LNCAP (cell line): ENCODE data around the gene LMOD1.

Experiments used
- TF ChIP-seq, protein P1 (sequence below): fragments of 450-650 bp; IDR thresholded peaks from 2 replicates; pipeline ENCODE4 v1.5.1; 2017; ENCODE audit warnings: mild to moderate bottlenecking

LMOD1 gene

DNA sequence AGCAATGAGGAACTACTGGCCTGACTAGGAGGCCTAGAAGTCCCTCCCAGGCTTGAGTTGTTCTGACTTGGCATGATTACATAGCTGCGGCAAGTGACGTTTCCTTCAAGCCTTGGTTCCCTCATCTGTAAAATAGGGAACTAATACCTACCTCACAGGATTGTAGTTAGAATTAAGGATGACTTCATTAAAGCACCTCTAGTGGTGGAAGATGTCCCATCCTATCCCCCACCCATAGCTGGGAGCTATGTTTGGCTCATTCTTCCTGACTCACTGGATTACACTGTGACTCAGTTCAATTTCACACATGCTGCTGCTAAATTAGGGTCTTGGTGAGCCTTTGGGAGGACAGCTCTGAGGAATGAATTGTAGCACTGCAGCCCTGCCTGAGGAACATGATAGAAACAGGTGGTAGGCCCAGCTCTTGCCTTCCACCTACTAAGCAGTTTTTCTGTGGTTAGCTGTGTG is 63.6 kb downstream of the LMOD1 start:
- TF ChIP-seq, protein P1, sequence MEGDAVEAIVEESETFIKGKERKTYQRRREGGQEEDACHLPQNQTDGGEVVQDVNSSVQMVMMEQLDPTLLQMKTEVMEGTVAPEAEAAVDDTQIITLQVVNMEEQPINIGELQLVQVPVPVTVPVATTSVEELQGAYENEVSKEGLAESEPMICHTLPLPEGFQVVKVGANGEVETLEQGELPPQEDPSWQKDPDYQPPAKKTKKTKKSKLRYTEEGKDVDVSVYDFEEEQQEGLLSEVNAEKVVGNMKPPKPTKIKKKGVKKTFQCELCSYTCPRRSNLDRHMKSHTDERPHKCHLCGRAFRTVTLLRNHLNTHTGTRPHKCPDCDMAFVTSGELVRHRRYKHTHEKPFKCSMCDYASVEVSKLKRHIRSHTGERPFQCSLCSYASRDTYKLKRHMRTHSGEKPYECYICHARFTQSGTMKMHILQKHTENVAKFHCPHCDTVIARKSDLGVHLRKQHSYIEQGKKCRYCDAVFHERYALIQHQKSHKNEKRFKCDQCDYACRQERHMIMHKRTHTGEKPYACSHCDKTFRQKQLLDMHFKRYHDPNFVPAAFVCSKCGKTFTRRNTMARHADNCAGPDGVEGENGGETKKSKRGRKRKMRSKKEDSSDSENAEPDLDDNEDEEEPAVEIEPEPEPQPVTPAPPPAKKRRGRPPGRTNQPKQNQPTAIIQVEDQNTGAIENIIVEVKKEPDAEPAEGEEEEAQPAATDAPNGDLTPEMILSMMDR: no peak

- TF ChIP-seq, protein P1: no peak
Measured at GRCh38 chr1:201881617-201882016, 64.7 kb downstream of the LMOD1 start.

DNA sequence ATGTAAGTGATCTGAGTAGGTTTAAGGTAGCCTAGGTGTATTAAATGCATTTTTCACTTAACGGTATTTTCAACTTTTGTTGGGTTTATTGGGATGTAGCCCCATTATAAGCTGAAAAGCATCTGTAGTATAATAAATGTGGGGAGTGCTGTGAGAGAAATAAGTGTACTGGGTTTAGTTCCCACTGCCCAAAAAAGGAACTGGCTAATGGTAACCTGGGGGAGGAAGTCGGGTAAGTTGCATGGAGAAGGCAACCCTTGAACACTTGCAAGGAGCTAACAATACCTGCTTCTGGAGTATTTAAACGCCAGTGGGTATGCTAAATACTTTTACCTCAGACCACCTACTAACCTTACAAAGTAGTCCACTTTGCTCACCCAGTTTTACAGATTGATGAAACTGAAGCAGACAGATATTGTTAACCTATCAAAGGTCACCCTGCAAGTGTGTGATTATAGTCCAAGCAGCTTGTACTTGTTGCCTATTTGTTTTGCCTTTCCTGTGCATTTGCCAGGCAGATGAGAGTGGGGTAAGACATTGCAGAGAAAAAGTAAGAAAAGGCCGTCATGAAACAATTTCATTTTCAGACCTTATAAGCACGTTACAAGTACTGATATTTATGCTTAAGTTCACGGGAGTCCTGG is 65.3 kb downstream of the LMOD1 start:
- TF ChIP-seq, protein P1: no peak

- TF ChIP-seq, protein P1: peak; percentile 87
Measured at GRCh38 chr1:201877877-201878401, 68.4 kb downstream of the LMOD1 start.

DNA sequence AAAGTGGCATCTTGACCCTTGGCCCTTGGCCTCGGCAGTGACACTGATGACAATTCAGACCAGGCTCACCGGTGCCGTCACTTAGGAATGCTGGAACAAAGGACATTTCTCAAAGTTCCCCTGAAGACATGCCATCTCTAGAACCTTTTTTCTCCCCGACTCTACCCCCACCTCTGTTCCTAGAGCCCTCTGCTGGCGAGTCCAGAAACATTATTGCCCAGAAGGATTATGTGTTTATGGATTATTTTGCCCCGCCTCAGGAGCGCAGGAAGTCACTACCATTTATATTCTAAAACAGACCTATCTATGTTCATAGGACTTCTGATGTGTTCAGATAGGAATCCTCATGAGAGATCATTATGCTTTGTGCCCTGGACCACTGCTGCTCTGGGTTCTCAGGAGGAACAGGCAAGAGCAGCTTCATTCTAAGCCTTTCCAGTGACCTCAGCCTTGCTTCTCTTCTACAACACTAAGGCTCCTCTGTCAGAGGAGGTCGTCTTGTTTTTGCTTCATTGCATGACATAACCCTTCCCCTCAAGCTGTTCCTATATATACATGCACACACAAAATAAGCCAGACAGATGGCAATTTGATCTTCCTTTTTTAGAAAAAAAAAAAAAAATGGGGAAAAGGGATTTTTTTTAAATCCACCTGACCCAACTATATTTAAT is 70.1 kb downstream of the LMOD1 start:
- TF ChIP-seq, protein P1: peak; percentile 53

DNA sequence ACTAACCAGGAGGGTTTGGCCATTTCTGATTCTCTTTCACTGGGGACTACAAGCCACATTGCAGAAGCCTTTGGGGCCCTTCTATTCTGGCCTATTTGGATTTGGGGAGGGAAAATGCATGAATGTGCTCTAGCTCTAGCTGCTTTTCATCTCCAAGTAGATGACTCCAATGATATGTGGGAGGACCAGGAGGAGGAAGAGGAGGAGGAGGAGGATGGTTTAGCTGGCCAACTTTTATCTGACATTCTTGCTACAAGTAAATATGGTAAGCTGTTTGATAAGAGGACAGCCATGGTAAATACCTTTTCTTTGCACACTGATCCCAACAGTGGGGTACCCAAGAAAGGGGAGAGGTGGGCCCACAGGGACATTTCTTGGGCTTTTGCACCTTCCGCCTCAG is 71.7 kb downstream of the LMOD1 start:
- TF ChIP-seq, protein P1: no peak

DNA sequence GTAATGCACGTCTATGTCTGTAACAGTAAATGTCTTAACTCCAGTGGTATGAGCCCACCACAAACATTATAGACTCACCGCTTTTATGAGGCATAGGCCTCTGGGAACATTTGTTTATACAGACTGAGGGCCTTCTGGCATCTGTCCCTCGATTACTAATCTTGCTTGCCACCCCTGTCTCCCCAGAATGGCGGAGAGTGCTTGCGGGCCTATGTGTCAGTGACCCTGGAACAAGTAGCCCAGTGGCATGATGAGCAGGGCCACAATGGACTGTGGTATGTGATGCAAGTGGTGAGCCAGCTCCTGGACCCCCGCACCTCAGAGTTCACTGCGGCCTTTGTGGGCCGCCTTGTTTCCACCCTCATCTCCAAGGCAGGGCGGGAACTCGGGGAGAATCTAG is 76.0 kb downstream of the LMOD1 start:
- TF ChIP-seq, protein P1: no peak
